ENCODE measurements around the gene NOL7. TPM values are rescaled to one million over a fixed set of nuclear protein-coding genes. Genes with fewer than 3 reads are reported as not detected.
A peak's percentile ranks its signal among the peaks of the same experiment; 100 is the strongest.

Gene NOL7
- total RNA-seq, 1 donor from 2014 or later = 53.8 TPM

- Mint-ChIP-seq H3K36me3 (peaks cover 5% of the 10 kb centered on the region), H3K27me3 (peaks cover 3% of the 10 kb centered on the region), H3K4me3 (peak overlapping the region; percentile 90), H3K27ac (peak overlapping the region; percentile 84), H3K4me1 (ENCODE audit: unreplicated experiment) (peaks cover 5% of the 10 kb centered on the region), H3K9me3 (peaks cover 13% of the 10 kb centered on the region)
- TF ChIP-seq CTCF (conservative IDR thresholded peaks at IDR 0.05) = no peak
- DNase-seq (ENCODE audit: extremely low spot score, unreplicated experiment) = no peak
These were observed 42.0 kb upstream of the NOL7 start for GRCh38 chr6:13572951-13573654.

- no peak for DNase-seq (ENCODE audit: extremely low spot score, unreplicated experiment)
- peaks cover 13% of the 10 kb centered on the region for H3K9me3 Mint-ChIP-seq
- H3K27ac Mint-ChIP-seq = peak overlapping the region; percentile 84
- peaks cover 6% of the 10 kb centered on the region for H3K36me3 Mint-ChIP-seq
- H3K27me3 Mint-ChIP-seq = peaks cover under 1% of the 10 kb centered on the region
- TF ChIP-seq CTCF (conservative IDR thresholded peaks at IDR 0.05) = no peak
- H3K4me1 Mint-ChIP-seq (ENCODE audit: unreplicated experiment) = peaks cover 5% of the 10 kb centered on the region
- H3K4me3 Mint-ChIP-seq = peak overlapping the region; percentile 90
These were observed 41.4 kb upstream of the NOL7 start for GRCh38 chr6:13573669-13574110.

DNA sequence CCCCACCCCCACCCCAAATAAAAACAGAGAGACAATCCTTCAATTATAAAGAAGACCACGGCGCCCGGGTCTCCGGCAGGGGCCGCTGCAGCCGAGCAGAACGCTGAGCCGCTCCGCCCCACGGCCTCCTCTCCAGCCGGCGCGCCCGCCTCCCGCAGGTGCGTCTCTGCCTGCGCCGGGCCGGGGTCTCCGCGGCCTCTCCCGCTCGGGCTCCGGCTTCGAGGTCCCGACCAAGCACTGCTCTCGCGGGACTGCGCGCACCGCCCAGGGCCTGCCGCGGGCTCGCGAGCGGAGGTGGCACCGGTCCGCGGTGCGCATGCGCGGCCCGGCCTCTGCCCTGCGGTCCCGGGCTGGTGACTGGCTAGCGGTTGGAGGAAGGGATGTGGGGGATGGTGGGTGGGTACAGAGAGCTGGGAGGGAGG, 41.0 kb upstream of the NOL7 start:
- peak overlapping the region; percentile 97 for H3K4me3 Mint-ChIP-seq
- peak; percentile 97 for DNase-seq (ENCODE audit: extremely low spot score, unreplicated experiment)
- peak overlapping the region; percentile 99 for H3K27ac Mint-ChIP-seq
- H3K9me3 Mint-ChIP-seq = peaks cover 13% of the 10 kb centered on the region
- TF ChIP-seq CTCF (conservative IDR thresholded peaks at IDR 0.05) = peak; percentile 78
- H3K4me1 Mint-ChIP-seq (ENCODE audit: unreplicated experiment) = peaks cover 5% of the 10 kb centered on the region
- H3K27me3 Mint-ChIP-seq = no peaks in the 10 kb centered on the region
- H3K36me3 Mint-ChIP-seq = peaks cover 6% of the 10 kb centered on the region

GRCh38 chr6:13574571-13575376, 40.4 kb upstream of the NOL7 start, which contains the start of gene SIRT5:
Gene SIRT5 (plus strand): TSS chr6:13574601. CDS start chr6:13584111, 9,510 bp downstream.
- H3K27ac Mint-ChIP-seq = peak within 1 kb of the TSS; percentile 99
- no peaks in the 10 kb centered on the region for H3K27me3 Mint-ChIP-seq
- H3K36me3 Mint-ChIP-seq = peaks cover 7% of the 10 kb centered on the region
- peaks cover 5% of the 10 kb centered on the region for H3K4me1 Mint-ChIP-seq (ENCODE audit: unreplicated experiment)
- H3K9me3 Mint-ChIP-seq = peaks cover 13% of the 10 kb centered on the region
- TF ChIP-seq CTCF (conservative IDR thresholded peaks at IDR 0.05) = no peak
- peak within 1 kb of the TSS; percentile 97 for H3K4me3 Mint-ChIP-seq
- peak; percentile 84 for DNase-seq (ENCODE audit: extremely low spot score, unreplicated experiment)

DNA sequence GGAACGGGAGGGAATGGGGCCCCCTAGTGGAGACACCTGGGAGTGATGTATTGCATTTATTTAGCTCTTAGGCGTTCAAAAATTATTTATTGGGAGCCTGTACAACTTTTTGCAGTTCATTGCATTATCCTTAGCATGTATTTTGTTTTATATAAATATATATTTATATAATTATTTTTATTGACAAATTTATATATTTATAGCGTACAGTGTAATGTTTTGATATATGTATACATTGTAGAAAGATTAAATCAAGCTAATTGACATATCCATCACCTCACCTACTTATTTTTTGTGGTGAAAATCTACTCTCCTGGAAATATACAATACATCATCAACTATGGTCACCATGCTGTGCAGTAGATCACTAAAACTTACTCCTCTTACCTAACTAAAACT, 39.8 kb upstream of the NOL7 start:
- Mint-ChIP-seq H3K9me3 (peaks cover 13% of the 10 kb centered on the region), H3K27me3 (no peaks in the 10 kb centered on the region), H3K4me1 (ENCODE audit: unreplicated experiment) (peaks cover 5% of the 10 kb centered on the region), H3K36me3 (peaks cover 13% of the 10 kb centered on the region), H3K4me3 (peak overlapping the region; percentile 97), H3K27ac (peak overlapping the region; percentile 99)
- no peak for DNase-seq (ENCODE audit: extremely low spot score, unreplicated experiment)
- peak; percentile 98 for TF ChIP-seq CTCF (conservative IDR thresholded peaks at IDR 0.05)

Measured in type B pancreatic cell (in vitro differentiated cells).